Measurements from ENCODE around the gene MGST2.
A peak's percentile ranks its signal among the peaks of the same experiment; 100 is the strongest.

The MGST2 gene

GRCh38 chr4:139738846-139739613 lies 73.4 kb downstream of the MGST2 start:
- DNase-seq (ENCODE audit: low read depth): no peak

GRCh38 chr4:139740121-139740520 lies 74.5 kb downstream of the MGST2 start:
- no peak for DNase-seq (ENCODE audit: low read depth)

- peak; percentile 92 for DNase-seq (ENCODE audit: low read depth)
These were observed 75.0 kb downstream of the MGST2 start for GRCh38 chr4:139740531-139741041.

GRCh38 chr4:139743027-139743426 lies 77.4 kb downstream of the MGST2 start:
- no peak for DNase-seq (ENCODE audit: low read depth)

GRCh38 chr4:139744232-139744631 lies 78.6 kb downstream of the MGST2 start:
- DNase-seq (ENCODE audit: low read depth): no peak

GRCh38 chr4:139745111-139745639 lies 79.6 kb downstream of the MGST2 start:
- no peak for DNase-seq (ENCODE audit: low read depth)

GRCh38 chr4:139746431-139747171 lies 81.0 kb downstream of the MGST2 start:
- DNase-seq (ENCODE audit: low read depth): no peak

- DNase-seq (ENCODE audit: low read depth): no peak
These were observed 83.7 kb downstream of the MGST2 start for GRCh38 chr4:139749338-139749737.

- no peak for DNase-seq (ENCODE audit: low read depth)
These were observed 84.3 kb downstream of the MGST2 start for GRCh38 chr4:139749835-139750498.

- no peak for DNase-seq (ENCODE audit: low read depth)
These were observed 88.1 kb downstream of the MGST2 start for GRCh38 chr4:139753686-139754085.

All from fibroblast of the conjunctiva (primary cell).